HUES64 (cell line): ENCODE results near the gene NAT10. TPM values are rescaled to one million over a fixed set of nuclear protein-coding genes. Genes with fewer than 3 reads are reported as not detected.
"Not testable (repeated sequence)": the region's sequence is repeated elsewhere in the genome, so short reads cannot be mapped to it uniquely, and the experiment has no call there.

Experiments used
- H3K27ac ChIP-seq: 2 replicates; pipeline ENCODE4 v1.7.0; 2013; ENCODE audit warnings: low read depth, low read length, inconsistent platforms
- H3K27me3 ChIP-seq: 2 replicates; pipeline ENCODE4 v1.6.1; 2013; ENCODE audit warnings: mild to moderate bottlenecking, low read length; ENCODE audit not compliant: insufficient read depth
- H3K36me3 ChIP-seq: 2 replicates; pipeline ENCODE4 v1.6.1; 2013; ENCODE audit warnings: mild to moderate bottlenecking, low read length; ENCODE audit not compliant: insufficient read depth
- H3K4me1 ChIP-seq: 2 replicates; pipeline ENCODE4 v1.6.1; 2013; ENCODE audit warnings: mild to moderate bottlenecking, low read length, moderate library complexity; ENCODE audit not compliant: insufficient read depth
- H3K4me3 ChIP-seq: 2 replicates; pipeline ENCODE4 v1.5.1; 2013; ENCODE audit warnings: mild to moderate bottlenecking, low read length, moderate library complexity
- H3K9ac ChIP-seq: 2 replicates; pipeline ENCODE4 v1.6.1; 2013; ENCODE audit warnings: mild to moderate bottlenecking, low read depth, low read length
- H3K9me3 ChIP-seq: 2 replicates; pipeline ENCODE4 v1.6.1; 2013; ENCODE audit warnings: low read depth, low read length; ENCODE audit not compliant: insufficient read depth
- WGBS: fragments of 150-250, 120-280 bp; methylation state at CpG from one replicate; pipeline ENCODE4 v1.1.7; 2013; ENCODE audit warnings: missing lambda C conversion rate; 5-methylcytosine and 5-hydroxymethylcytosine counted together
- polyA plus RNA-seq, 2 experiments: library from polyadenylated mRNA; stranded (reverse); fragments of 50-300 nt; gene quantifications; one replicate each; pipeline ENCODE4 v1.2.3, GENCODE V29; 2013

The NAT10 gene
- 52.3 TPM for polyA plus RNA-seq (2013, experiment 1 of 2)
- polyA plus RNA-seq (2013, experiment 2 of 2): 42.4 TPM

DNA sequence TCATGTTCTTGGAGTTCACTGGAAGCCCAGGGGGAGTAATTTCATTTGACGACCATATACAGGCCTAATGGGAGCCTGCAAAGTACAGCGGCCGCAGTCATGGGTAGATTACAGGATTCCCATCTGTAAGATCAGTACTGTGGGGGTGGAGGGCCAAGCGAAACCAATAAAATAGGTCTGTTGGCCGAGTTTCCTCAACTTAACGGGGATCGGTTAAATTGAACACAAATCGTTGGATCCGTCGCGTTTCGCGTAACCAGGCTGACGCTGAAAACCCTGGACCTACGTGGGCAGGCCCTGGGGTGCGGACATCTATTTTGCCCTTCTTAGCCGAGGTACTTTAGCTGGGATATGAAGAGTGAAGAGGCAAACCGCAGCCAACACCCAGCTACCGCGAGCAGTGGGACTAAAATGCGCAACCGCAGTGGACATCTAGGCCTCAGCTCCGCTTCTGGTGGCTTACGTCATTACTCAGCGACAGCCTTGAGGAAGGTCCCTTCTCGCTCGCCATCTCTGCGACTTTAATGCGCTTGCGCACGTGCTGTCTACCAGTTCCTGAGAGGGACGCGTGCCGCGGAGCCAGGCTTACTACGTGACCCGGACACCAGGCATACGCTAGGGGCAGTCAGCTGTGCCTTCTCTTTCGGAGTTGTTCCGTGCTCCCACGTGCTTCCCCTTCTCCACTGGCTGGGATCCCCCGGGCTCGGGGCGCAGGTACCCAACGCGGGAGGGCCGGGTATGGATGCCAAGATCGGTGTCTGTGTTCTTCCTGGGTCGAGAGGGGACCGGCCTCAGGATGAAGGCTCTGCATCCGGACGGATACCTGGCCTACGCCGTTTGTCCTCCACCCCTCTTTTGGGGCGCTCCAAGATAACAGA, at the start of gene NAT10:
Gene NAT10, plus strand, starts transcription at position 551 of the 878 bp plus-strand sequence. CDS start 2,597 bp downstream, outside the sequence.
- Histone ChIP-seq H3K4me1 (peaks cover 7% of the 10 kb centered on the region; the same call in 1 of the 2 replicates), H3K27me3 (no peaks in the 10 kb centered on the region), H3K9me3 (no peaks in the 10 kb centered on the region), H3K9ac (peak within 1 kb of the TSS; percentile 91), H3K4me3 (peak within 1 kb of the TSS; percentile 72), H3K27ac (peak within 1 kb of the TSS; percentile 95), H3K36me3 (peaks cover 46% of the 10 kb centered on the region)
- WGBS: under 1% methylated on average over 55 of the region's 55 CpGs

GRCh38 chr11:34056672-34057071, 48.8 kb upstream of the NAT10 start:
- H3K27me3 ChIP-seq: no peaks in the 10 kb centered on the region
- peaks cover 55% of the 10 kb centered on the region for H3K36me3 ChIP-seq
- peaks cover 21% of the 10 kb centered on the region for H3K4me1 ChIP-seq
- H3K4me3 ChIP-seq: no peak overlapping the region
- H3K9ac ChIP-seq: no peak overlapping the region
- H3K9me3 ChIP-seq: no peaks in the 10 kb centered on the region
- H3K27ac ChIP-seq: no peak overlapping the region
- 61% methylated on average over 2 of the region's 2 CpGs for WGBS

DNA sequence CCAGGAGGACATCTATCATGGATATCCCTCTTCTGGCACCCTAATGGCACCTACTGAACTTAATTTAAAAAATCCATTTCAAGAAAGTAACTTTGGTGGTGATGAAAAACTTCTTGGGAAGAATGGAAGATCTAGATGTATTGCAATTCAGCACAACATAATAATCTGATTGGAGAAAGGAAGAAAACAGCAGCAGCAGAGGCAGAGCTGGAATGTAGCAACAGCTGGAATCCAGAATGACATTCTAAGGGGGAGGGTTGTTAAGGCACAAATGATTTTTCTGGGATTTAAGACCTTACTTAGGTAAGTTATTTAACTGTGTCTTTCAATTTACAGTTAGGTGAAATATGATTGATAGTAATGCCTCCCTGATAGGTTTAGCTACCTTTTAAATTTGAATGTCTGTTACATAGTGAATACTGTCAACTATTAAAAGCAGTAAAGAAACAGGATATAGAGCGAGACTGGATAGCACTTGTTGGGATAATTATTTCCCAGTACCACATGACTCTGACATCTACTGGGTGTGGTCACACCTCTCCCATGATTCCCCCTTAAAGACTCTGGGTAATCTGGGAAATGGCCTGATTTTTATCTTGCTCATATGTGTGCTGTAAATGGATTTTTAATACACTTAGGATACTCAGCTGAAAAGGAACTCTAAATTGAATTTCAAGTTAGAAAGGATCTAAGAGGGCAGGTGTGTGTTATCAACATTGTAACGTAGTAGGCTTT, 42.2 kb upstream of the NAT10 start:
- H3K36me3 ChIP-seq: peaks cover 65% of the 10 kb centered on the region
- no peak overlapping the region for H3K4me3 ChIP-seq

GRCh38 chr11:34064291-34064690, 41.1 kb upstream of the NAT10 start:
- peaks cover 64% of the 10 kb centered on the region for H3K36me3 ChIP-seq
- H3K27me3 ChIP-seq: no peaks in the 10 kb centered on the region
- no peaks in the 10 kb centered on the region for H3K4me1 ChIP-seq
- no peak overlapping the region for H3K9ac ChIP-seq
- H3K9me3 ChIP-seq: no peaks in the 10 kb centered on the region
- no peak overlapping the region for H3K27ac ChIP-seq
- no peak overlapping the region for H3K4me3 ChIP-seq
- WGBS: 91% methylated on average over 1 of the region's 2 CpGs

More for the DNA sequence above, 42.2 kb upstream of the NAT10 start:
- Histone ChIP-seq H3K27me3 (no peaks in the 10 kb centered on the region), H3K9me3 (no peaks in the 10 kb centered on the region), H3K4me1 (no peaks in the 10 kb centered on the region), H3K27ac (no peak overlapping the region), H3K9ac (no peak overlapping the region)
- WGBS: 89% methylated on average over 2 of the region's 2 CpGs

GRCh38 chr11:34065505-34066203, 39.8 kb upstream of the NAT10 start:
- H3K36me3 ChIP-seq: peaks cover 62% of the 10 kb centered on the region
- H3K9ac ChIP-seq: no peak overlapping the region
- no peaks in the 10 kb centered on the region for H3K27me3 ChIP-seq
- 94% methylated on average over 5 of the region's 6 CpGs for WGBS
- H3K4me3 ChIP-seq: no peak overlapping the region
- H3K27ac ChIP-seq: no peak overlapping the region
- no peaks in the 10 kb centered on the region for H3K9me3 ChIP-seq
- no peaks in the 10 kb centered on the region for H3K4me1 ChIP-seq

GRCh38 chr11:34066766-34067165, 38.7 kb upstream of the NAT10 start:
- H3K36me3 ChIP-seq: peaks cover 61% of the 10 kb centered on the region
- not testable (repeated sequence) for H3K27ac ChIP-seq, H3K9me3 ChIP-seq, H3K9ac ChIP-seq, H3K4me3 ChIP-seq, H3K4me1 ChIP-seq, H3K27me3 ChIP-seq
- 86% methylated on average over 8 of the region's 8 CpGs for WGBS

- H3K9me3 ChIP-seq: no peaks in the 10 kb centered on the region
- H3K27me3 ChIP-seq: no peaks in the 10 kb centered on the region
- no peak overlapping the region for H3K9ac ChIP-seq
- 96% methylated on average over 7 of the region's 7 CpGs for WGBS
- no peak overlapping the region for H3K4me3 ChIP-seq
- peaks cover 64% of the 10 kb centered on the region for H3K36me3 ChIP-seq
- H3K4me1 ChIP-seq: no peaks in the 10 kb centered on the region
- H3K27ac ChIP-seq: no peak overlapping the region
These were observed 37.9 kb upstream of the NAT10 start for GRCh38 chr11:34067383-34068065.

GRCh38 chr11:34068111-34068510, 37.3 kb upstream of the NAT10 start:
- no peaks in the 10 kb centered on the region for H3K9me3 ChIP-seq
- H3K27me3 ChIP-seq: no peaks in the 10 kb centered on the region
- no peaks in the 10 kb centered on the region for H3K4me1 ChIP-seq
- no peak overlapping the region for H3K27ac ChIP-seq
- H3K4me3 ChIP-seq: no peak overlapping the region
- no peak overlapping the region for H3K9ac ChIP-seq
- 97% methylated on average over 2 of the region's 2 CpGs for WGBS
- H3K36me3 ChIP-seq: peaks cover 64% of the 10 kb centered on the region

- H3K4me3 ChIP-seq, H3K27me3 ChIP-seq, H3K4me1 ChIP-seq, H3K27ac ChIP-seq, H3K9ac ChIP-seq, H3K9me3 ChIP-seq: not testable (repeated sequence)
- peaks cover 72% of the 10 kb centered on the region for H3K36me3 ChIP-seq
- whole genome bisulfite sequencing: 93% methylated on average over 5 of the region's 8 CpGs
These were observed 34.1 kb upstream of the NAT10 start for GRCh38 chr11:34071306-34071705.

DNA sequence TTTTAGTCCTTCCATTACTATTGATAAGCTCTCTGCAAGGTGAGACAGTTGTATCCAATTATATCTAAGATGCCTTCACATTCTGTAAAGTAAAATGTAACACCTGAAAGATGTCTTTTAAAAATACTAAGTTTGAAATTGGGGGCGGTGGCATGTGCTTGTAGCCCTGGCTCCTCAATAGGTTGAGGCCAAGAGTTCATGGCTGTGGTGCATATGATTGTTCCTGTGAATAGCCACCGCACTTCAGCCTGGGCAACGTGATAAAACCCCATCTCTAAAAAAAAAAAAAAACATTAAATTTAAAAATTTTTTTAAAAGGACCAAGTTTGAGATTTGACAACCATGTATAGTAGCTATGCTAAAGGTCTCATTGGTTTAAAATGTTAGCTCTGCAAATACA, 33.4 kb upstream of the NAT10 start:
- Histone ChIP-seq H3K9ac (no peak overlapping the region), H3K27ac (no peak overlapping the region), H3K4me1 (no peaks in the 10 kb centered on the region), H3K9me3 (no peaks in the 10 kb centered on the region), H3K4me3 (no peak overlapping the region), H3K36me3 (peaks cover 79% of the 10 kb centered on the region), H3K27me3 (no peaks in the 10 kb centered on the region)
- 100% methylated on average over 1 of the region's 3 CpGs for WGBS
